ENCODE measurements around the gene GALNT15.

The GALNT15 gene

GRCh38 chr3:16266714-16267113 is 92.2 kb downstream of the GALNT15 start:
- TF ChIP-seq CTCF (IDR thresholded peaks at IDR 0.05) (no peak), ZFX (IDR thresholded peaks at IDR 0.05; ENCODE audit: borderline replicate concordance) (no peak)
- no peak overlapping the region for H3K27ac ChIP-seq

- no peak for TF ChIP-seq ZFX (IDR thresholded peaks at IDR 0.05; ENCODE audit: borderline replicate concordance)
- TF ChIP-seq CTCF (IDR thresholded peaks at IDR 0.05) = no peak
- no peak overlapping the region for H3K27ac ChIP-seq
Measured at GRCh38 chr3:16270855-16271254, 96.4 kb downstream of the GALNT15 start.

- no peak for TF ChIP-seq ZFX (IDR thresholded peaks at IDR 0.05; ENCODE audit: borderline replicate concordance)
- TF ChIP-seq CTCF (IDR thresholded peaks at IDR 0.05) = no peak
- no peak overlapping the region for H3K27ac ChIP-seq
Measured at GRCh38 chr3:16272588-16272987, 98.1 kb downstream of the GALNT15 start.

GRCh38 chr3:16273867-16274266 is 99.4 kb downstream of the GALNT15 start:
- no peak overlapping the region for H3K27ac ChIP-seq
- no peak for TF ChIP-seq CTCF (IDR thresholded peaks at IDR 0.05)
- TF ChIP-seq ZFX (IDR thresholded peaks at IDR 0.05; ENCODE audit: borderline replicate concordance) = no peak

- no peak overlapping the region for H3K27ac ChIP-seq
- TF ChIP-seq CTCF (IDR thresholded peaks at IDR 0.05) = no peak
- TF ChIP-seq ZFX (IDR thresholded peaks at IDR 0.05; ENCODE audit: borderline replicate concordance) = no peak
Measured at GRCh38 chr3:16277471-16277870, 103.0 kb downstream of the GALNT15 start.

GRCh38 chr3:16279010-16279801 is 104.7 kb downstream of the GALNT15 start:
- no peak overlapping the region for H3K27ac ChIP-seq
- TF ChIP-seq CTCF (IDR thresholded peaks at IDR 0.05) = no peak
- TF ChIP-seq ZFX (IDR thresholded peaks at IDR 0.05; ENCODE audit: borderline replicate concordance) = no peak

GRCh38 chr3:16280671-16281070 is 106.2 kb downstream of the GALNT15 start:
- H3K27ac ChIP-seq = no peak overlapping the region
- TF ChIP-seq CTCF (IDR thresholded peaks at IDR 0.05) (no peak), ZFX (IDR thresholded peaks at IDR 0.05; ENCODE audit: borderline replicate concordance) (no peak)

All from 22Rv1 (cell line).